ENCODE data around the gene CATSPERE. TPM values are rescaled to one million over a fixed set of nuclear protein-coding genes. Genes with fewer than 3 reads are reported as not detected.

The CATSPERE gene
- total and polyA plus RNA-seq, 9 of the 15 experiments (the other 6 are each of a cell fraction or from before 2014, with no cell fraction given) = 0.06 to 0.16 (median 0.09) TPM; not detected in 3

DNA sequence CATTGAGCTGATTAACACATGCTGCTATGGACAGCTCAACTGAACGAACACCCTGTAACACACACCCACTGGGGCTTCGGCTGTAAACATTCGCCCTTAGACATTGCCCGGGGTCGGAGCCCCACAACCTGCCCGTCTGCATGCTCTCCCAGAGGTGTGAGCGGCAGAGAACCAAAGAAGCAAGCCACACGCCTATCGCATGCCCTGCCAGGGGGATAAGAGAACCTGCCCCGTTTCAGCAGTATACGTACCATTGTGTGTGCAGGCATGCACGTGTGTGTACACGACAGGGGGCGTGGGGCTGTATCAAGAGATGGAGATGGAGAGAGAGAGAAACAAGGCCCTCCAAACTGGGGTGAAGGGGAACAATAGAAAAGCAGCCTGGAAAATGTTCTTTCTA is 181.9 kb downstream of the CATSPERE start:
- POLR2A ChIA-PET = interaction anchor here (0.6 kb wide), 1 partner anchor 60 kb away, joined by 4 read pairs; no protein-coding TSS in a partner anchor
- intact Hi-C loops (cut with micrococcal nuclease) (no loop called here), in situ Hi-C loops (cut with MboI) (no loop called here)
- no TSS peak for BruUV-seq (replicated peaks)
- peaks cover 0 to 4% of the 10 kb centered on the region in 2 experiments; a peak in 2 of 5 replicates for H3K4me1 ChIP-seq (replicated peaks in 1 of 2; ENCODE audit: control insufficient read depth in 2 of 2, insufficient read depth in 2 of 2, low read length in 2 of 2)
- no peaks in the 10 kb centered on the region for H3K36me3 ChIP-seq (ENCODE audit: control insufficient read depth, insufficient read depth, low read length)
- no peaks in the 10 kb centered on the region for H3K9me1 ChIP-seq (ENCODE audit: control insufficient read depth, insufficient read depth, low read length)
- no peak overlapping the region for H3K4me3 ChIP-seq
- CTCF ChIA-PET (ENCODE audit: low intra/inter-chr PET ratio) = no interaction called here
- no peaks in the 10 kb centered on the region for H4K20me1 ChIP-seq (replicated peaks; ENCODE audit: control insufficient read depth, insufficient read depth, low read length)
- no peaks in the 10 kb centered on the region for H3K79me2 ChIP-seq (ENCODE audit: control insufficient read depth, insufficient read depth, low read length)
- no peak overlapping the region for H3K9ac ChIP-seq (ENCODE audit: insufficient read depth in 1 of 2, low read depth in 2 of 2, low read length in 2 of 2)
- FAIRE-seq (no peak), ATAC-seq (peak; percentile 50), DNase-seq (ENCODE audit: extremely low read depth in 1 of 4, low spot score in 3 of 4) (no peak)
- no peak overlapping the region; the same call in 1 of the 2 replicates for H3K4me2 ChIP-seq (ENCODE audit: insufficient read depth, low read length)
- H3K27ac ChIP-seq (ENCODE audit: extremely low read depth, low read depth, low read length) = no peak overlapping the region
- 15% methylated on average over 14 of the region's 14 CpGs for WGBS (ENCODE audit: insufficient coverage, low coverage, missing lambda C conversion rate)
- H3K27me3 ChIP-seq (ENCODE audit: control insufficient read depth in 2 of 2, insufficient read depth in 2 of 2, low read length in 2 of 2) = peaks cover 46 to 52% of the 10 kb centered on the region in 2 experiments
- TF ChIP-seq KDM1A (IDR thresholded peaks at IDR 0.05) (peak in 1 of 2 experiments; percentile 32; a peak in 1 of 4 replicates), SLC30A9 (CRISPR knock-in tag; IDR thresholded peaks at IDR 0.05) (no peak)
- H3K9me3 ChIP-seq (replicated peaks; ENCODE audit: control insufficient read depth, insufficient read depth, low read depth, low read length) = no peaks in the 10 kb centered on the region
- H2AFZ ChIP-seq (ENCODE audit: low read depth, low read length) = no peak overlapping the region

DNA sequence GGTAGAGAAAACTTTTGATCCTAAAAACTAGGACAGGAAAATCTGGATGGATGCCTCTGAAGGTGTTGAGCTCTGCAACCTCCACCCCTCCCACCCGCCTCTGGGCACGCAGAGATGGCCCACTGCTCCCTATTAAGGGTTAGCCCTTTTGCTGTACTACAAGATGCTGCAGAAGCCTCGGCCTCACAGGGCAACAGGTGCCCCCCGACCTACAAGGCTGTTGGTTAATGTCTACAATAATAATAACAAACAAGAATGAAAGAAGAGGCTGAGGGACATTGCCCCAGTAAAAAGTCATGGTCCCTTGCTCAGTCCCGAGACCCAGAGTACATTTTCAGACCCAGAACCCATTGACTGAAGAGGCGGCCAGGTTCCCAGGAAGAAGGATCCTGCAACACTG is 184.3 kb downstream of the CATSPERE start:
- ChIA-PET CTCF (ENCODE audit: low intra/inter-chr PET ratio) (interaction anchor here (0.7 kb wide), 1 partner anchor 1645 kb away, joined by 3 read pairs; no protein-coding TSS in a partner anchor), POLR2A (interaction anchor here (0.6 kb wide), 1 partner anchor 9 kb away, joined by 8 read pairs; no protein-coding TSS in a partner anchor)
- H3K27ac ChIP-seq (ENCODE audit: extremely low read depth, low read depth, low read length) = no peak overlapping the region
- FAIRE-seq (no peak), DNase-seq (ENCODE audit: extremely low read depth in 1 of 4, low spot score in 3 of 4) (no peak), ATAC-seq (no peak)
- no peaks in the 10 kb centered on the region for H3K36me3 ChIP-seq (ENCODE audit: control insufficient read depth, insufficient read depth, low read length)
- in situ Hi-C loops (cut with MboI) = no loop called here
- BruUV-seq (replicated peaks) = no TSS peak
- no peaks in the 10 kb centered on the region for H4K20me1 ChIP-seq (replicated peaks; ENCODE audit: control insufficient read depth, insufficient read depth, low read length)
- H3K9me1 ChIP-seq (ENCODE audit: control insufficient read depth, insufficient read depth, low read length) = no peaks in the 10 kb centered on the region
- WGBS (ENCODE audit: insufficient coverage, low coverage, missing lambda C conversion rate) = 5% methylated on average over 6 of the region's 6 CpGs
- H2AFZ ChIP-seq (ENCODE audit: low read depth, low read length) = no peak overlapping the region
- no peak overlapping the region for H3K4me3 ChIP-seq
- peaks cover 34 to 42% of the 10 kb centered on the region in 2 experiments for H3K27me3 ChIP-seq (ENCODE audit: control insufficient read depth in 2 of 2, insufficient read depth in 2 of 2, low read length in 2 of 2)
- no peaks in the 10 kb centered on the region for H3K9me3 ChIP-seq (replicated peaks; ENCODE audit: control insufficient read depth, insufficient read depth, low read depth, low read length)
- no peak overlapping the region for H3K9ac ChIP-seq (ENCODE audit: insufficient read depth in 1 of 2, low read depth in 2 of 2, low read length in 2 of 2)
- no peaks in the 10 kb centered on the region for H3K79me2 ChIP-seq (ENCODE audit: control insufficient read depth, insufficient read depth, low read length)
- peaks cover 0 to 4% of the 10 kb centered on the region in 2 experiments; a peak in 2 of 5 replicates for H3K4me1 ChIP-seq (replicated peaks in 1 of 2; ENCODE audit: control insufficient read depth in 2 of 2, insufficient read depth in 2 of 2, low read length in 2 of 2)
- intact Hi-C loops (cut with micrococcal nuclease) = no loop called here
- H3K4me2 ChIP-seq (ENCODE audit: insufficient read depth, low read length) = no peak overlapping the region
- TF ChIP-seq THRAP3 (IDR thresholded peaks at IDR 0.05; ENCODE audit: borderline replicate concordance) (no peak), RB1 (IDR thresholded peaks at IDR 0.05; ENCODE audit: low read depth) (no peak), SNRNP70 (optimal IDR thresholded peaks at IDR 0.05; ENCODE audit: low read depth, low read length) (no peak), TCFL5 (CRISPR knock-in tag; conservative IDR thresholded peaks at IDR 0.05) (no peak), PURB (CRISPR knock-in tag; IDR thresholded peaks at IDR 0.05; ENCODE audit: low read depth) (no peak), EWSR1 (IDR thresholded peaks at IDR 0.05; ENCODE audit: borderline replicate concordance, low read depth, partially characterized antibody) (no peak), ZEB2 (IDR thresholded peaks at IDR 0.05) (no peak), NONO (IDR thresholded peaks at IDR 0.05; ENCODE audit: low read depth in 2 of 2, low read length in 1 of 2) (no peak), PTBP1 (IDR thresholded peaks at IDR 0.05; ENCODE audit: low read depth, low read length) (no peak), TAF9B (IDR thresholded peaks at IDR 0.05; ENCODE audit: partially characterized antibody) (no peak), PHB (CRISPR knock-in tag; IDR thresholded peaks at IDR 0.05) (no peak)
- TF ChIP-seq, protein P1, sequence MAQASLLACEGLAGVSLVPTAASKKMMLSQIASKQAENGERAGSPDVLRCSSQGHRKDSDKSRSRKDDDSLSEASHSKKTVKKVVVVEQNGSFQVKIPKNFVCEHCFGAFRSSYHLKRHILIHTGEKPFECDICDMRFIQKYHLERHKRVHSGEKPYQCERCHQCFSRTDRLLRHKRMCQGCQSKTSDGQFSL (CRISPR knock-in tag; IDR thresholded peaks at IDR 0.05) = no peak
- TF ChIP-seq, protein P1 (tag; IDR thresholded peaks at IDR 0.05) = no peak
